HuH-7.5 (cell line): Measurements from ENCODE around the gene CATSPERZ.

Source experiments
- DNase-seq: peaks from one replicate; pipeline ENCODE4 v3.0.0; 2011; ENCODE audit warnings: low spot score

CATSPERZ gene

GRCh38 chr11:64342869-64343745, 42.9 kb downstream of the CATSPERZ start:
- no peak for DNase-seq

- peak; percentile 63 for DNase-seq
These were observed 43.8 kb downstream of the CATSPERZ start for GRCh38 chr11:64343767-64344559.

DNA sequence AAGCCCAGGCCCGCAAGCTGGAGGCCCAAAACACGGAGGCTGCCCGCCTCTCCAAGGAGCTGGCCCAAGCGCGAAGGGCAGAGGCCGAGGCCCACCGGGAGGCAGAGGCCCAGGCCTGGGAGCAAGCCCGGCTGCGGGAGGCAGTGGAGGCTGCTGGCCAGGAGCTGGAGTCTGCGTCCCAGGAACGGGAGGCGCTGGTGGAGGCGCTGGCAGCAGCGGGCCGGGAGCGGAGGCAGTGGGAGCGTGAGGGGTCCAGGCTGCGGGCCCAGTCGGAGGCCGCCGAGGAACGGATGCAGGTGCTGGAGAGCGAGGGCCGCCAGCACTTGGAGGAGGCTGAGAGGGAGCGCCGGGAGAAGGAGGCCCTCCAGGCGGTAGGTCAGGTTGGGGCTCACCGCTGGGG, 44.6 kb downstream of the CATSPERZ start:
- DNase-seq, result no peak

DNA sequence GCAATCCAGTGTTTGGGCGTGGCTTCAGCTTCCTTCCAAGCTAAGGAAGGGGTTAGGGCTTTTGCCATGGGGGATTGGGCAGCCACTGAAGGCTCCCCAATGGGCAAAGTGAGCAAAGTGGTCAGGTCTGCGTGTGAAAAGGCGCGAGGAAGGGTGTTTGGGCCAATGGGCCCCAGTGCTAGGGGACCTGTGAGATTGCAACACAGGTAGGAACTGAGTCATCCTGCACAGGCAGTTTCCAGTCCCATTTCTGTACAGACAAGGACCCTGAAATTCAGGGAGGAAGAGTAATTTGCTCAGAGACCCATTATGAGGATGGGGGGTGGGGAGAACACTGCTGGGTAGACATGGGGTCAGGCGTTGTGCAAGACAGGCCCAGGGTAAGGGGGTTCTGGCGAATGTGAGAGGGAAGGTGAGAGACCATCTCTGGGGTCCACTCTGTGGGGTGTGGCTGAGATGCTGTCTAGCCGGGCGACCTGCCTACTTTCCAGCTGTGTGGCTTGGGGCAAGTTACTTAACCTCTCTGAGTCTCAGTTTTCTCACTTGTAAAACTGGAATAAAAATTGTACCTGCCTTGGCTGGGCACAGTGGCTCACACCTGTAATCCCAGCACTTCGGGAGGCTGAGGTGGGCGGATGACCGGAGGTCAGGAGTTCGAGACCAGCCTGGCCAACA, 47.2 kb downstream of the CATSPERZ start:
- no peak for DNase-seq

DNA sequence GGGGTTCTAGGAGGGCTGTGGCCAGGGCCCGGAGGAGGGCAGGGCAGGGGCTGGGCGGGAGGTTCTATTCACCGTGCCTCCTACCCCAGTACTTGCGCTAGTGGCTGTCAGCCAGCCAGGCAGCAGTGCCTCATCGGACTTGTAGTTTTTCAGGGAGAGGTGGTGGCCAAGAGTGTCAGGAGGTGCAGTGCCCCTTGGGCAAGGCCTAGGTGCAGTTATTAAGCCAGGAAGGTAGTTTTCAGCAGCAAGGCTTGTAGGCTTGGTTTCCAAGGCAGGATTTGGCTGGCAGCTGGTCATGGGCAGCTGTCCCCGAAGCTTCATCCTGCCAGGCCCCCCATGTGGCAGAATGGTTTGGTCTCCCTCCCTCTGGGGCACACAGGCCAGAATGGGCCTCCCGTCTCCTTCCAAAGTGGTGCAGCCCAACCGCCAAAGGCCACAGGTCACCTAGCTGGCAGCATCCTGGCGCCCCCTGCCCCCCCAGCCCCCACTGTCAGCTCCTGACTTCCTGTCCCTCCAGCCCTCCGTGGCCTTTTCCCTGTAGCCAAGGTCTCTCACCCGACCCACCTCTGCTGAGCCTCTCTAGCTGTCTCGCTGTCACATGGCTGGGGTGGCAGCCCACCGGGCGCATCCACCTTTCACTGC, 48.3 kb downstream of the CATSPERZ start:
- no peak for DNase-seq

DNA sequence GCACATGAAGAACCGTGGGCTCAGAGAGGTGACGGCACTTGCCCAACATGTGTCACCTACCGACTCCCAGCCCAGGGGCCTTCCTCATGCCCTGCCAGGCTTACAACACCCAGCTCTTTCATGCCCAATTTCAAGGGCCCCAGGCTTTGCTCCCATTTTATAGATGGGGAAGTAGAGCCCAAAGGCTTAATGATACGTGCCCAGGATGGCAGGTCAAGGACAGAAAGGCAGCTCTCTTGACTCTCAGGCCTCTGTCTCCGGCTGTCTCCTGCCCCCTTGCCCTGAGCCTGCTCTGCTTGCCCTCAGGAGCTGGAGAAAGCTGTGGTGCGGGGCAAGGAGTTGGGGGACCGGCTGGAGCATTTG, 48.8 kb downstream of the CATSPERZ start:
- no peak for DNase-seq

GRCh38 chr11:64349404-64349803, 49.2 kb downstream of the CATSPERZ start:
- DNase-seq, result no peak

DNA sequence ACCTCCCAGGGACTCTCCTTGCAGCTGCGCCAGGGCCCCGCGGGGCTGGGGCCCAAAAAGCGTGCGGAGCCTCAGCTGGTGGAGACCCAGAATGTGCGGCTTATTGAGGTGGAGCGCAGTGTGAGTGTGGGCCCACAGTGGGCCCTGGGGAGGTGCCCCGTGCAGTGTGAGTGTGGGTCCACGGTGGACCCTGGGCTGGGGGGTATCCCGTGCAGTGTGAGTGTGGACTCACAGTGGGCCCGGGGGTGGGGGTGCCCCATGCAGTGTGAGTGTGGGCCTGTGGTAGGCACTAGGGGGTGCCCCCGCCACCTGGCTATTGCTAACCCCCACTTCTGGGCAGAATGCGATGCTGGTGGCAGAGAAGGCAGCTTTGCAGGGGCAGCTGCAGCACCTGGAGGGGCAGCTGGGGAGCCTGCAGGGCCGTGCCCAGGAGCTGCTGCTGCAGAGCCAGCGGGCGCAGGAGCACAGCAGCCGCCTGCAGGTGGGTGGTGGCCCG, 51.0 kb downstream of the CATSPERZ start:
- no peak for DNase-seq

DNA sequence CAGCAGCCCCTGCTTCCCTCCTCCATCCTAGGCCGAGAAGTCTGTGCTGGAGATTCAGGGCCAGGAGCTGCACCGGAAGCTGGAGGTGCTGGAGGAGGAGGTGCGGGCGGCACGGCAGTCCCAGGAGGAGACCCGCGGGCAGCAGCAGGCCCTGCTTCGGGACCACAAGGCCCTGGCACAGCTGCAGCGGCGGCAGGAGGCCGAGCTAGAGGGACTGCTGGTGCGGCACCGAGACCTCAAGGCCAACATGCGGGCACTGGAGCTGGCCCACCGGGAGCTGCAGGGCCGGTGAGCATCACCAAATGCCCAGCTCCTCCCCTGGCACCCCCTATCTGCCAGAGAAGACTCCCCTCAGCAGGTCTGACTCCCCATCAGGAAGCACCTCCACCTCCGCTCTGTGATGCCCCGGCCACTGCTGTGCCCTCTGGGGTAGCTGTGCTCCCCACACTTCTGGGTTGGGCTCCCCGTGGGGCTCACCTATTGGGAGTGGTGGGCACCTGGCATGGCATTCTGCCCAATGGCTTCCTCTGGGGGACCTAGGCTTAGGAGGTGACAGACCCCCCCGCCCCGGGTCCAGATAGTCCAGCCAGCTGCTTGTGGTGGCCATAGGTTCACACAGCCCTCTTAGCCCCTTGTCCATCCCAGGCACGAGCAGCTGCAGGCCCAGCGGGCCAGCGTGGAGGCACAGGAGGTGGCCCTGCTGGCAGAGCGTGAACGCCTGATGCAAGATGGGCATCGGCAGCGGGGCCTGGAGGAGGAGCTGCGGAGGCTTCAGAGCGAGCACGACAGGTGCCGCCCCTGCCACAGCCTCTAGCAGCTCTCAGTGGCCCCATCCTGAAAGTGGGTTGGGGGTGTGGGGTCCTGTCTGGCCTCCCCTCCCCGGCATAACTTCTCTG, 52.2 kb downstream of the CATSPERZ start:
- no peak for DNase-seq

- no peak for DNase-seq
These were observed 53.0 kb downstream of the CATSPERZ start for GRCh38 chr11:64352995-64353714.

- DNase-seq, result no peak
These were observed 53.8 kb downstream of the CATSPERZ start for GRCh38 chr11:64353715-64354506.
